ENCODE measurements around the gene SRSF3.

Gene SRSF3

GRCh38 chr6:36633915-36634314, 39.8 kb downstream of the SRSF3 start:
- POLR2A ChIA-PET: interaction anchor here (0.9 to 1.0 kb wide), 2 partner anchors 45 to 676 kb away, joined by 3 to 4 read pairs; partner anchors contain the start of gene CDKN1A
- TF ChIP-seq ZNF791 (tag by site-specific recombination; IDR thresholded peaks at IDR 0.05) (no peak), ZBTB17 (tag by site-specific recombination; IDR thresholded peaks at IDR 0.05) (peak; percentile 72), SALL2 (tag by site-specific recombination; IDR thresholded peaks at IDR 0.05; ENCODE audit: borderline replicate concordance) (no peak), ZNF175 (tag by site-specific recombination; IDR thresholded peaks at IDR 0.05) (no peak), HOXD13 (CRISPR knock-in tag; IDR thresholded peaks at IDR 0.05; ENCODE audit: borderline replicate concordance) (no peak), ZNF473 (tag by site-specific recombination; IDR thresholded peaks at IDR 0.05) (no peak), ZNF629 (tag by site-specific recombination; IDR thresholded peaks at IDR 0.05) (no peak), ZBTB48 (tag by site-specific recombination; IDR thresholded peaks at IDR 0.05) (peak; percentile 92), YY2 (tag by site-specific recombination; IDR thresholded peaks at IDR 0.05) (no peak), ZNF76 (tag by site-specific recombination; IDR thresholded peaks at IDR 0.05; ENCODE audit: borderline replicate concordance, low read depth) (no peak), FEZF1 (tag by site-specific recombination; IDR thresholded peaks at IDR 0.05) (peak; percentile 91), ZNF664 (tag by site-specific recombination; IDR thresholded peaks at IDR 0.05) (no peak), ZNF335 (tag by site-specific recombination; conservative IDR thresholded peaks at IDR 0.05) (peak; percentile 77), ZBTB8A (tag by site-specific recombination; IDR thresholded peaks at IDR 0.05) (peak; percentile 39; the same call in 1 of the 2 replicates), ZNF114 (tag by site-specific recombination; IDR thresholded peaks at IDR 0.05) (no peak), ELK4 (IDR thresholded peaks at IDR 0.05; ENCODE audit: borderline replicate concordance, low read depth, low read length) (no peak), ZFP69B (tag by site-specific recombination; IDR thresholded peaks at IDR 0.05) (no peak), OSR2 (tag by site-specific recombination; IDR thresholded peaks at IDR 0.05) (no peak; the same call in 1 of the 2 replicates), KLF1 (tag by site-specific recombination; IDR thresholded peaks at IDR 0.05) (no peak), ZNF624 (tag by site-specific recombination; IDR thresholded peaks at IDR 0.05) (no peak), ZNF18 (tag by site-specific recombination; IDR thresholded peaks at IDR 0.05) (0 out of 2 replicates have a peak, but pooled peaks have one; percentile 7), ZNF580 (tag by site-specific recombination; IDR thresholded peaks at IDR 0.05) (0 out of 2 replicates have a peak, but pooled peaks have one; percentile 34), ZNF585B (tag by site-specific recombination; IDR thresholded peaks at IDR 0.05) (no peak), TCF7L2 (IDR thresholded peaks at IDR 0.05; ENCODE audit: borderline replicate concordance, low read depth, low read length) (no peak), OVOL3 (tag by site-specific recombination; IDR thresholded peaks at IDR 0.05) (no peak), ZSCAN30 (tag by site-specific recombination; IDR thresholded peaks at IDR 0.05) (peak; percentile 76), ZBTB21 (tag by site-specific recombination; IDR thresholded peaks at IDR 0.05) (no peak), PATZ1 (tag by site-specific recombination; IDR thresholded peaks at IDR 0.05) (0 out of 2 replicates have a peak, but pooled peaks have one; percentile 21), PRDM10 (tag by site-specific recombination; IDR thresholded peaks at IDR 0.05) (peak; percentile 51), ZNF768 (tag by site-specific recombination; IDR thresholded peaks at IDR 0.05) (0 out of 2 replicates have a peak, but pooled peaks have one; percentile 14)

More at GRCh38 chr6:36633915-36634314, 39.8 kb downstream of the SRSF3 start:
- H3K36me3 ChIP-seq (ENCODE audit: control insufficient read depth in 2 of 2, insufficient read depth in 1 of 2, low read length in 2 of 2): no peaks in the 10 kb centered on the region
- H3K9me3 ChIP-seq (ENCODE audit: control insufficient read depth, insufficient read depth, low read depth, low read length): no peaks in the 10 kb centered on the region
- peak overlapping the region; percentile 47 for H3K27ac ChIP-seq (ENCODE audit: extremely low read depth, low read depth, low read length)
- H3K4me3 ChIP-seq (ENCODE audit: low read depth, low read length): no peak overlapping the region
- 0 out of 2 replicates have a peak, but pooled peaks cover 3% of the 10 kb centered on the region for H3K4me1 ChIP-seq (ENCODE audit: control insufficient read depth, insufficient read depth, low read length)
- CTCF ChIA-PET: interaction anchor here (1.6 kb wide), 1 partner anchor 10 kb away, joined by 3 read pairs; no protein-coding TSS in a partner anchor
